ENCODE measurements around the gene SLC2A1. TPM values are rescaled to one million over a fixed set of nuclear protein-coding genes. Genes with fewer than 3 reads are reported as not detected.

Gene SLC2A1
- total and polyA plus RNA-seq, 9 of the 15 experiments (the other 6 are each of a cell fraction or from before 2014, with no cell fraction given): 12.6 to 153 (median 48.0) TPM

DNA sequence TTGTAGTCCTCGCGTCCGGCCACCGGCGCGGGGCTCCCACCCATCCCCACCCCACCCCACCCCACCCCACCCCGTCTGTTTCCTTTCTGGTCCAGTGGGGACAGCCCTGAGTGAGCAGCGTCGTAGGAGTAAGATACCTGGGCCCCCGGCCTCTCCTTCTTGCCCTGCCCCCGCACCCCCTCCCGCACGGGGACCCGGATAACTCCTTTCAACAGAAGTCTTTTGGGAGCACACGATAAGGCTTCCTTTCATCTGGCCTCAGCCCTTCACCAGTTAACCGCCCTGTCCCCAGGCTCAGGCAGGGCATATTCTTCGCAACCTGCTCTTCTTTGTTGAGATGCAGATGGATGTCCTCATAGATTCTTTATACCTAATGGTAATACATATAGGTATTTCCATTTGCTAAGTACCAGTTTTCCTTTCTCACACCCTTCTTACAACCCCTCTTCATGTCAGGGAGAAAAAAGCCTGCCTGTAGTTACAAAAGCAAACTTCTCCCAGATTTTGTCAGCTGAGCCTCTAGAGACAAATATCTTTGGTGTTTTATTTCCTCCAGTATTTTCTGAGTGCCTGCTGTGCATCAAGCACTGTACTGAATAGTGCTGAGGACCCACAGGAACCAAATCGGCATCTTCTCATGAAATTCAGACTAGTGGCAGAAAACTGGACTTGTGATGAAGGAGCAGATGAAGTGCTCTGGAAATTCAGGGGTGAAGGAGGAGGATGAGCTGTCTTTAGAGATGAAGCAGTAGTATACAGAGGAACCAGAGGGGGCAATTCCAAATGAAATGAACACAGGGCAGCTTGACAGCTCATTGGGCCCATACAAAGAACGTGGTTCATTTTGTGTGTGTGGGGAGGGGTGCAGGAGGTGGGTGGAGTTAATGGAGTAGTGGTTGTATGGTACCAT lies 33.6 kb downstream of the SLC2A1 start (continued):
- TF ChIP-seq, protein P1, sequence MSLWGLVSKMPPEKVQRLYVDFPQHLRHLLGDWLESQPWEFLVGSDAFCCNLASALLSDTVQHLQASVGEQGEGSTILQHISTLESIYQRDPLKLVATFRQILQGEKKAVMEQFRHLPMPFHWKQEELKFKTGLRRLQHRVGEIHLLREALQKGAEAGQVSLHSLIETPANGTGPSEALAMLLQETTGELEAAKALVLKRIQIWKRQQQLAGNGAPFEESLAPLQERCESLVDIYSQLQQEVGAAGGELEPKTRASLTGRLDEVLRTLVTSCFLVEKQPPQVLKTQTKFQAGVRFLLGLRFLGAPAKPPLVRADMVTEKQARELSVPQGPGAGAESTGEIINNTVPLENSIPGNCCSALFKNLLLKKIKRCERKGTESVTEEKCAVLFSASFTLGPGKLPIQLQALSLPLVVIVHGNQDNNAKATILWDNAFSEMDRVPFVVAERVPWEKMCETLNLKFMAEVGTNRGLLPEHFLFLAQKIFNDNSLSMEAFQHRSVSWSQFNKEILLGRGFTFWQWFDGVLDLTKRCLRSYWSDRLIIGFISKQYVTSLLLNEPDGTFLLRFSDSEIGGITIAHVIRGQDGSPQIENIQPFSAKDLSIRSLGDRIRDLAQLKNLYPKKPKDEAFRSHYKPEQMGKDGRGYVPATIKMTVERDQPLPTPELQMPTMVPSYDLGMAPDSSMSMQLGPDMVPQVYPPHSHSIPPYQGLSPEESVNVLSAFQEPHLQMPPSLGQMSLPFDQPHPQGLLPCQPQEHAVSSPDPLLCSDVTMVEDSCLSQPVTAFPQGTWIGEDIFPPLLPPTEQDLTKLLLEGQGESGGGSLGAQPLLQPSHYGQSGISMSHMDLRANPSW (CRISPR knock-in tag; IDR thresholded peaks at IDR 0.05): no peak
- TF ChIP-seq DACH1 (IDR thresholded peaks at IDR 0.05; ENCODE audit: partially characterized antibody): no peak
- no peak for TF ChIP-seq NEUROD1 (IDR thresholded peaks at IDR 0.05; ENCODE audit: borderline replicate concordance, low read depth, low read length, partially characterized antibody)
- TF ChIP-seq ZNF707 (CRISPR knock-in tag; conservative IDR thresholded peaks at IDR 0.05): no peak
- 0 out of 2 replicates have a peak, but pooled peaks have one; percentile 18 for TF ChIP-seq EHMT2 (IDR thresholded peaks at IDR 0.05)
- peak; percentile 64; the same call in 1 of the 2 replicates for TF ChIP-seq BHLHE40 (IDR thresholded peaks at IDR 0.05; ENCODE audit: low read length)
- TF ChIP-seq ZNF740 (CRISPR knock-in tag; IDR thresholded peaks at IDR 0.05): no peak
- peak in 1 of 2 experiments; percentile 67; a peak in 2 of 4 replicates for TF ChIP-seq ZNF740 (tag; IDR thresholded peaks at IDR 0.05)
- TF ChIP-seq ZNF695 (CRISPR knock-in tag; IDR thresholded peaks at IDR 0.05): no peak
- no peak for TF ChIP-seq ZC3H4 (CRISPR knock-in tag; IDR thresholded peaks at IDR 0.05; ENCODE audit: borderline replicate concordance)
- TF ChIP-seq ETV6 (IDR thresholded peaks at IDR 0.05; ENCODE audit: borderline replicate concordance in 1 of 2, low read depth in 2 of 2, low read length in 1 of 2): no peak
- TF ChIP-seq ETV6 (CRISPR knock-in tag; IDR thresholded peaks at IDR 0.05; ENCODE audit: borderline replicate concordance): no peak
- TF ChIP-seq TRIM24 (IDR thresholded peaks at IDR 0.05): peak; percentile 51 to 56; a peak in 3 of 4 replicates
- TF ChIP-seq ZNF282 (CRISPR knock-in tag; IDR thresholded peaks at IDR 0.05): no peak
- TF ChIP-seq SIN3B (IDR thresholded peaks at IDR 0.05; ENCODE audit: low read depth): no peak
- TF ChIP-seq, protein P2, sequence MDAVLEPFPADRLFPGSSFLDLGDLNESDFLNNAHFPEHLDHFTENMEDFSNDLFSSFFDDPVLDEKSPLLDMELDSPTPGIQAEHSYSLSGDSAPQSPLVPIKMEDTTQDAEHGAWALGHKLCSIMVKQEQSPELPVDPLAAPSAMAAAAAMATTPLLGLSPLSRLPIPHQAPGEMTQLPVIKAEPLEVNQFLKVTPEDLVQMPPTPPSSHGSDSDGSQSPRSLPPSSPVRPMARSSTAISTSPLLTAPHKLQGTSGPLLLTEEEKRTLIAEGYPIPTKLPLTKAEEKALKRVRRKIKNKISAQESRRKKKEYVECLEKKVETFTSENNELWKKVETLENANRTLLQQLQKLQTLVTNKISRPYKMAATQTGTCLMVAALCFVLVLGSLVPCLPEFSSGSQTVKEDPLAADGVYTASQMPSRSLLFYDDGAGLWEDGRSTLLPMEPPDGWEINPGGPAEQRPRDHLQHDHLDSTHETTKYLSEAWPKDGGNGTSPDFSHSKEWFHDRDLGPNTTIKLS (IDR thresholded peaks at IDR 0.05; ENCODE audit: borderline replicate concordance, low read depth): no peak
- TF ChIP-seq ARHGAP35 (IDR thresholded peaks at IDR 0.05; ENCODE audit: partially characterized antibody): peak; percentile 54
- TF ChIP-seq, protein P3, sequence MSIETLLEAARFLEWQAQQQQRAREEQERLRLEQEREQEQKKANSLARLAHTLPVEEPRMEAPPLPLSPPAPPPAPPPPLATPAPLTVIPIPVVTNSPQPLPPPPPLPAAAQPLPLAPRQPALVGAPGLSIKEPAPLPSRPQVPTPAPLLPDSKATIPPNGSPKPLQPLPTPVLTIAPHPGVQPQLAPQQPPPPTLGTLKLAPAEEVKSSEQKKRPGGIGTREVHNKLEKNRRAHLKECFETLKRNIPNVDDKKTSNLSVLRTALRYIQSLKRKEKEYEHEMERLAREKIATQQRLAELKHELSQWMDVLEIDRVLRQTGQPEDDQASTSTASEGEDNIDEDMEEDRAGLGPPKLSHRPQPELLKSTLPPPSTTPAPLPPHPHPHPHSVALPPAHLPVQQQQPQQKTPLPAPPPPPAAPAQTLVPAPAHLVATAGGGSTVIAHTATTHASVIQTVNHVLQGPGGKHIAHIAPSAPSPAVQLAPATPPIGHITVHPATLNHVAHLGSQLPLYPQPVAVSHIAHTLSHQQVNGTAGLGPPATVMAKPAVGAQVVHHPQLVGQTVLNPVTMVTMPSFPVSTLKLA (conservative IDR thresholded peaks at IDR 0.05): peak in 1 of 2 experiments; percentile 42; a peak in 1 of 4 replicates
